ENCODE data around the gene SPTBN1. TPM values are rescaled to one million over a fixed set of nuclear protein-coding genes. Genes with fewer than 3 reads are reported as not detected.

SPTBN1 gene
- total and polyA plus RNA-seq, 2 of the 13 experiments (the other 11 are each of a cell fraction or from before 2014, with no cell fraction given): 123 to 299 TPM

DNA sequence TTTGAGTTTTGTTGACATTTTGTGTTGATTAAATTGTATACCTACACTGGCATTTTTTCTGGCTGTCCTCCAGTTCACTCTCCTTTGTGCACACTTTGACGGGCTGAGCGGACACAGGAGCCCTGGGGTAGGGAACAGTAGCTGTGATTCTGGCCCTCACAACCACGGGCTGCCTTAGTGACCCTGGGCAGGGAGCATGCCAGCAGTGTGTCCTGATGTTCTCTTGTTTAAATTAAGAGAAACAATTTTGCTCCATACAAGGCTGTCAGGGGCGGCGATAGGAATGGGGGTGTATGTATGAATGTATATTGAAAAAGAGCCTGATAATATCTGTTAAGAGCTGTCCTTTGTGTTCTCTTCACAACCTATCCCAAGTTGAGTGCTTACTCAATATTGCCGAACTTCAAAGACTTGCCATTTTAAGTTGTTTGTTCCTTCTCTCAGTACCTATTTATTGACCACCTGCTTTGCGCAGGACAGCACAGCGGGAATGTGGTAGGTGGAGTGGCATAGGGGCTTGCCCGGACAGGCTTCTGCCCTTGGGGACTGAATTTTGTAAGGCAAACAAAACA is 163.6 kb downstream of the SPTBN1 start (continued):
- TF ChIP-seq, protein P1, sequence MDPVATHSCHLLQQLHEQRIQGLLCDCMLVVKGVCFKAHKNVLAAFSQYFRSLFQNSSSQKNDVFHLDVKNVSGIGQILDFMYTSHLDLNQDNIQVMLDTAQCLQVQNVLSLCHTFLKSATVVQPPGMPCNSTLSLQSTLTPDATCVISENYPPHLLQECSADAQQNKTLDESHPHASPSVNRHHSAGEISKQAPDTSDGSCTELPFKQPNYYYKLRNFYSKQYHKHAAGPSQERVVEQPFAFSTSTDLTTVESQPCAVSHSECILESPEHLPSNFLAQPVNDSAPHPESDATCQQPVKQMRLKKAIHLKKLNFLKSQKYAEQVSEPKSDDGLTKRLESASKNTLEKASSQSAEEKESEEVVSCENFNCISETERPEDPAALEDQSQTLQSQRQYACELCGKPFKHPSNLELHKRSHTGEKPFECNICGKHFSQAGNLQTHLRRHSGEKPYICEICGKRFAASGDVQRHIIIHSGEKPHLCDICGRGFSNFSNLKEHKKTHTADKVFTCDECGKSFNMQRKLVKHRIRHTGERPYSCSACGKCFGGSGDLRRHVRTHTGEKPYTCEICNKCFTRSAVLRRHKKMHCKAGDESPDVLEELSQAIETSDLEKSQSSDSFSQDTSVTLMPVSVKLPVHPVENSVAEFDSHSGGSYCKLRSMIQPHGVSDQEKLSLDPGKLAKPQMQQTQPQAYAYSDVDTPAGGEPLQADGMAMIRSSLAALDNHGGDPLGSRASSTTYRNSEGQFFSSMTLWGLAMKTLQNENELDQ (CRISPR knock-in tag; IDR thresholded peaks at IDR 0.05; ENCODE audit: borderline replicate concordance): no peak
- TF ChIP-seq, protein P2, sequence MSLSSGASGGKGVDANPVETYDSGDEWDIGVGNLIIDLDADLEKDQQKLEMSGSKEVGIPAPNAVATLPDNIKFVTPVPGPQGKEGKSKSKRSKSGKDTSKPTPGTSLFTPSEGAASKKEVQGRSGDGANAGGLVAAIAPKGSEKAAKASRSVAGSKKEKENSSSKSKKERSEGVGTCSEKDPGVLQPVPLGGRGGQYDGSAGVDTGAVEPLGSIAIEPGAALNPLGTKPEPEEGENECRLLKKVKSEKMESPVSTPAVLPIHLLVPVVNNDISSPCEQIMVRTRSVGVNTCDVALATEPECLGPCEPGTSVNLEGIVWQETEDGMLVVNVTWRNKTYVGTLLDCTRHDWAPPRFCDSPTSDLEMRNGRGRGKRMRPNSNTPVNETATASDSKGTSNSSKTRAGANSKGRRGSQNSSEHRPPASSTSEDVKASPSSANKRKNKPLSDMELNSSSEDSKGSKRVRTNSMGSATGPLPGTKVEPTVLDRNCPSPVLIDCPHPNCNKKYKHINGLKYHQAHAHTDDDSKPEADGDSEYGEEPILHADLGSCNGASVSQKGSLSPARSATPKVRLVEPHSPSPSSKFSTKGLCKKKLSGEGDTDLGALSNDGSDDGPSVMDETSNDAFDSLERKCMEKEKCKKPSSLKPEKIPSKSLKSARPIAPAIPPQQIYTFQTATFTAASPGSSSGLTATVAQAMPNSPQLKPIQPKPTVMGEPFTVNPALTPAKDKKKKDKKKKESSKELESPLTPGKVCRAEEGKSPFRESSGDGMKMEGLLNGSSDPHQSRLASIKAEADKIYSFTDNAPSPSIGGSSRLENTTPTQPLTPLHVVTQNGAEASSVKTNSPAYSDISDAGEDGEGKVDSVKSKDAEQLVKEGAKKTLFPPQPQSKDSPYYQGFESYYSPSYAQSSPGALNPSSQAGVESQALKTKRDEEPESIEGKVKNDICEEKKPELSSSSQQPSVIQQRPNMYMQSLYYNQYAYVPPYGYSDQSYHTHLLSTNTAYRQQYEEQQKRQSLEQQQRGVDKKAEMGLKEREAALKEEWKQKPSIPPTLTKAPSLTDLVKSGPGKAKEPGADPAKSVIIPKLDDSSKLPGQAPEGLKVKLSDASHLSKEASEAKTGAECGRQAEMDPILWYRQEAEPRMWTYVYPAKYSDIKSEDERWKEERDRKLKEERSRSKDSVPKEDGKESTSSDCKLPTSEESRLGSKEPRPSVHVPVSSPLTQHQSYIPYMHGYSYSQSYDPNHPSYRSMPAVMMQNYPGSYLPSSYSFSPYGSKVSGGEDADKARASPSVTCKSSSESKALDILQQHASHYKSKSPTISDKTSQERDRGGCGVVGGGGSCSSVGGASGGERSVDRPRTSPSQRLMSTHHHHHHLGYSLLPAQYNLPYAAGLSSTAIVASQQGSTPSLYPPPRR (CRISPR knock-in tag; IDR thresholded peaks at IDR 0.05; ENCODE audit: borderline replicate concordance): peak; percentile 58; the same call in 1 of the 2 replicates
- TF ChIP-seq ZNF441 (CRISPR knock-in tag; IDR thresholded peaks at IDR 0.05; ENCODE audit: borderline replicate concordance) (no peak), ZSCAN9 (CRISPR knock-in tag; IDR thresholded peaks at IDR 0.05; ENCODE audit: borderline replicate concordance) (no peak), POLR2G (IDR thresholded peaks at IDR 0.05; ENCODE audit: low read depth, low read length) (no peak; the same call in none of the 2 replicates), ZNF777 (CRISPR knock-in tag; IDR thresholded peaks at IDR 0.05) (no peak), ZNF567 (CRISPR knock-in tag; IDR thresholded peaks at IDR 0.05; ENCODE audit: borderline replicate concordance) (no peak), EP300 (IDR thresholded peaks at IDR 0.05; ENCODE audit: low read depth in 2 of 2, low read length in 2 of 2) (peak in 1 of 2 experiments; percentile 22; a peak in 1 of 4 replicates), EP300 (CRISPR knock-in tag; IDR thresholded peaks at IDR 0.05; ENCODE audit: borderline replicate concordance) (peak; percentile 18; the same call in 1 of the 2 replicates), GABPA (IDR thresholded peaks at IDR 0.05; ENCODE audit: low read depth, low read length) (no peak), GABPA (CRISPR knock-in tag; IDR thresholded peaks at IDR 0.05; ENCODE audit: low read depth) (no peak), FOXK2 (IDR thresholded peaks at IDR 0.05) (no peak), RBM22 (optimal IDR thresholded peaks at IDR 0.05; ENCODE audit: low read length) (peak; percentile 92), ZNF737 (CRISPR knock-in tag; IDR thresholded peaks at IDR 0.05; ENCODE audit: borderline replicate concordance) (peak; percentile 59; the same call in 1 of the 2 replicates), REPIN1 (CRISPR knock-in tag; IDR thresholded peaks at IDR 0.05; ENCODE audit: borderline replicate concordance, low read depth) (no peak), SRF (IDR thresholded peaks at IDR 0.05; ENCODE audit: low read depth, low read length) (no peak)
- TF ChIP-seq, protein P3, sequence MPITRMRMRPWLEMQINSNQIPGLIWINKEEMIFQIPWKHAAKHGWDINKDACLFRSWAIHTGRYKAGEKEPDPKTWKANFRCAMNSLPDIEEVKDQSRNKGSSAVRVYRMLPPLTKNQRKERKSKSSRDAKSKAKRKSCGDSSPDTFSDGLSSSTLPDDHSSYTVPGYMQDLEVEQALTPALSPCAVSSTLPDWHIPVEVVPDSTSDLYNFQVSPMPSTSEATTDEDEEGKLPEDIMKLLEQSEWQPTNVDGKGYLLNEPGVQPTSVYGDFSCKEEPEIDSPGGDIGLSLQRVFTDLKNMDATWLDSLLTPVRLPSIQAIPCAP (CRISPR knock-in tag; IDR thresholded peaks at IDR 0.05; ENCODE audit: low read depth): 0 out of 2 replicates have a peak, but pooled peaks have one; percentile 23
- TF ChIP-seq, protein P4, sequence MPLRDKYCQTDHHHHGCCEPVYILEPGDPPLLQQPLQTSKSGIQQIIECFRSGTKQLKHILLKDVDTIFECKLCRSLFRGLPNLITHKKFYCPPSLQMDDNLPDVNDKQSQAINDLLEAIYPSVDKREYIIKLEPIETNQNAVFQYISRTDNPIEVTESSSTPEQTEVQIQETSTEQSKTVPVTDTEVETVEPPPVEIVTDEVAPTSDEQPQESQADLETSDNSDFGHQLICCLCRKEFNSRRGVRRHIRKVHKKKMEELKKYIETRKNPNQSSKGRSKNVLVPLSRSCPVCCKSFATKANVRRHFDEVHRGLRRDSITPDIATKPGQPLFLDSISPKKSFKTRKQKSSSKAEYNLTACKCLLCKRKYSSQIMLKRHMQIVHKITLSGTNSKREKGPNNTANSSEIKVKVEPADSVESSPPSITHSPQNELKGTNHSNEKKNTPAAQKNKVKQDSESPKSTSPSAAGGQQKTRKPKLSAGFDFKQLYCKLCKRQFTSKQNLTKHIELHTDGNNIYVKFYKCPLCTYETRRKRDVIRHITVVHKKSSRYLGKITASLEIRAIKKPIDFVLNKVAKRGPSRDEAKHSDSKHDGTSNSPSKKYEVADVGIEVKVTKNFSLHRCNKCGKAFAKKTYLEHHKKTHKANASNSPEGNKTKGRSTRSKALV (CRISPR knock-in tag; IDR thresholded peaks at IDR 0.05): no peak
